A549 (cell line): ENCODE measurements around the gene CDKN1C. TPM values are rescaled to one million over a fixed set of nuclear protein-coding genes. Genes with fewer than 3 reads are reported as not detected.
A peak's percentile ranks its signal among the peaks of the same experiment; 100 is the strongest.

Experiments used
- ATAC-seq, 2 experiments: fragments of 200-7000 bp in 1 of 2; fragments of >200 bp in 1 of 2; cut with Nextera tagmentation in 1 of 2; cut with Tn5 transposase in 1 of 2; 3 replicates each; pipeline versions ENCODE4 v1.8.0 to v1.9.1; 2018 to 2020; ENCODE audit warnings: mild to moderate bottlenecking in 1 of 2, moderate library complexity in 1 of 2
- CTCF ChIA-PET: fragments of 300-600 bp; sonication (Branson Sonifier 250); formaldehyde crosslinking; extraction: SDS; loops from one replicate; lab custom pipeline; 2021; ENCODE audit warnings: antibody characterized with exemption, inconsistent platforms; lab: Yijun Ruan, JAX
- POLR2A ChIA-PET: fragments of 350-600 bp; formaldehyde crosslinking; extraction: SDS; loops from one replicate; lab custom pipeline; 2021; ENCODE audit warnings: antibody characterized with exemption, inconsistent platforms; lab: Yijun Ruan, JAX
- DNase-seq, 2 experiments: peaks; one replicate each; pipeline versions ENCODE4 v3.0.0 to v3.0.0-alpha.2; 2011 to 2016; ENCODE audit warnings: low read depth in 1 of 2, low spot score in 1 of 2
- FAIRE-seq: peaks from 2 replicates; lab custom pipeline; 2011; peaks lifted over from hg19 to GRCh38; lab: Jason Lieb, UNC
- H3K27ac ChIP-seq, 2 experiments: fragments of >200 bp; sonication (Bioruptor Twin); formaldehyde crosslinking; 3 replicates each; pipeline ENCODE4 v1.5.1; 2016 to 2017
- H3K4me1 ChIP-seq: fragments of >200 bp; sonication (Bioruptor Twin); formaldehyde crosslinking; 3 replicates; pipeline ENCODE4 v1.6.1; 2016
- H3K4me2 ChIP-seq: fragments of >200 bp; sonication (Bioruptor Twin); formaldehyde crosslinking; 3 replicates; pipeline ENCODE4 v1.6.1; 2016
- H3K4me3 ChIP-seq: fragments of >200 bp; sonication (Bioruptor Twin); formaldehyde crosslinking; 3 replicates; pipeline ENCODE4 v1.5.1; 2016
- H3K9me3 ChIP-seq: fragments of >200 bp; sonication (Bioruptor Twin); formaldehyde crosslinking; 3 replicates; pipeline ENCODE4 v1.6.1; 2016
- CEBPB ChIP-seq, 2 experiments: fragments of >200 bp in 1 of 2; sonication (Bioruptor Twin) in 1 of 2; formaldehyde crosslinking in 1 of 2; IDR thresholded peaks; 2 replicates each; pipeline ENCODE4 v1.6.1; 2012 to 2016
- FOSB ChIP-seq: fragments of 250-450 bp; sonication (Bioruptor Pico); IDR thresholded peaks from 2 replicates; pipeline ENCODE4 v1.5.0; 2020; ENCODE audit warnings: mild to moderate bottlenecking, moderate library complexity
- FOSL2 ChIP-seq, 2 experiments: fragments of 450-650 bp in 1 of 2; fragments of >200 bp in 1 of 2; sonication (Bioruptor Twin) in 1 of 2; formaldehyde crosslinking; IDR thresholded peaks; 2 replicates each; pipeline versions ENCODE4 v1.5.0 to v1.6.1; 2016 to 2020; ENCODE audit warnings: mild to moderate bottlenecking in 1 of 2, moderate library complexity in 1 of 2
- GATA3 ChIP-seq: IDR thresholded peaks from 2 replicates; pipeline ENCODE4 v1.6.1; 2012; ENCODE audit warnings: borderline replicate concordance
- HES2 ChIP-seq: fragments of >200 bp; sonication (Bioruptor Twin); formaldehyde crosslinking; IDR thresholded peaks from 2 replicates; pipeline ENCODE4 v1.6.1; 2016
- MYC ChIP-seq: IDR thresholded peaks from 2 replicates; pipeline ENCODE4 v1.6.1; 2012; ENCODE audit warnings: mild to moderate bottlenecking, inconsistent platforms, low read length, improper control_type of control experiment, borderline replicate concordance
- NFE2L2 ChIP-seq: fragments of 150-350 bp; conservative IDR thresholded peaks from 2 replicates; pipeline ENCODE4 v1.6.1; 2014; ENCODE audit warnings: low read length
- RARB ChIP-seq: fragments of 250-450 bp; sonication (Bioruptor Pico); IDR thresholded peaks from 2 replicates; pipeline ENCODE4 v1.8.0; 2021; ENCODE audit warnings: mild to moderate bottlenecking, moderate library complexity
- ZFP36 ChIP-seq: fragments of 450-650 bp; IDR thresholded peaks from 2 replicates; pipeline ENCODE4 v1.6.1; 2014; ENCODE audit warnings: borderline replicate concordance; ENCODE audit not compliant: partially characterized antibody
- WGBS: methylation state at CpG from one replicate; pipeline ENCODE4 v1.1.6; 2017; ENCODE audit errors: missing lambda C conversion rate; 5-methylcytosine and 5-hydroxymethylcytosine counted together
- polyA plus RNA-seq, 4 experiments: library from polyadenylated mRNA; depleted of rRNA in 3 of 4; stranded (reverse); fragments of >200 nt; fragmentation: RNase III in 1 of 4; extraction: RNeasy Plus Mini Kit Qiagen cat#74134 plus additional on column Dnase treatment in 1 of 4; gene quantifications; 2 replicates in 3 of 4; 3 replicates in 1 of 4; pipeline ENCODE4 v1.2.3, GENCODE V29; 2011 to 2017
- TF ChIP-seq, protein P1 (sequence below): fragments of >200 bp; sonication (Bioruptor Twin); formaldehyde crosslinking; IDR thresholded peaks from 3 replicates; pipeline ENCODE4 v1.5.1; 2016

CDKN1C gene
- polyA plus RNA-seq, 2 of the 4 experiments (the other 2 are of a cell fraction): 0.30 to 0.41 TPM

DNA sequence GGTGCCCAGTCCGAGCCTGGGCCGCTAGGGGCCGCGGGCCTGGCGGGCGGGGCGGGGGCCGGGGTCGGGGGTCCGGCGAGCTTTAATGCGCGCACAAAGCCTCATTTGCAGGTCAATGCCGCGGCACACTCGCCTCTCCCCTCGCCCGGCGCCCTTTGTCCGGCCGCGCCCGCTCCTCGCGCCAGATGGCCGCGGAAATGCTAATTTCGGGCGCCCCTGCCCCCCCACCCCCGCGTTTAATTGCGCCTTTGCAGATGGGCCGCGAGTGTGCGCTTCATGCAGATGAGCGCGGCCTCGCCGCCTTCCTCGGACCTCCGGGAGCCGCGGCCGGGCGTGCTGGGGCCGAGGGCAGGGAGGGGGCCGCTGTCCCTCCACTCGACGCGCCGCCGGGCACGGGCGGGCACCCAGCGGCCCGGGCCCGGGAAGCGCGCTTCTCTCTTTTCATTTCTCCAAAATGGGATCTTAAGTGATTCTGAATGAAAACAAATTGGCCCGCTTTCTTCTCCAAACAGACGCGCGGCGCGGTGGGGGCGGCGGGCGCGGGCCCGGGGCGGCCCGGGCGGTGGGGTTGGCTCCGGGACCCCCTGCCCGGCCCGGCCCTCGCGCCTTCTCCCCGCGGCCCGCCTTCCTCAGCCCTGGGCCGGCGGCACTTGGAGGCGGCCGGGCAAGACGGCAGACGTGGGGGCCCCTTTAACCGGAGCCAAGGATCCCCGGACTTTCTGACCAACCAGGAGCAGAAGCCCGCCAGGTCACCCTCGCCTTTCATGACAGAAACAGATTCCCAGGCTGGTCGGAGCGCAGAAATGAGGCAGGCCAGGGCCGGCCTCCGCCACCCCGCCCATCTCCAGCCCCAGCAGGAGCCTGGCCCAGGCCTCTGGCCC lies 22.9 kb downstream of the CDKN1C start:
- Histone ChIP-seq H3K4me2 (no peak overlapping the region), H3K27ac (no peak overlapping the region), H3K9me3 (no peaks in the 10 kb centered on the region), H3K4me3 (no peak overlapping the region), H3K4me1 (peaks cover 9% of the 10 kb centered on the region)
- ATAC-seq (no peak), FAIRE-seq (no peak), DNase-seq (no peak)
- WGBS: 75% methylated on average over 53 of the region's 96 CpGs
- POLR2A ChIA-PET: no interaction called here
- CTCF ChIA-PET: interaction anchor here (2.9 kb wide), 1 partner anchor 331 kb away, joined by 20 read pairs; no protein-coding TSS in a partner anchor
- TF ChIP-seq MYC (no peak), ZFP36 (no peak), CEBPB (IDR thresholded peaks at IDR 0.05) (no peak), NFE2L2 (no peak)

DNA sequence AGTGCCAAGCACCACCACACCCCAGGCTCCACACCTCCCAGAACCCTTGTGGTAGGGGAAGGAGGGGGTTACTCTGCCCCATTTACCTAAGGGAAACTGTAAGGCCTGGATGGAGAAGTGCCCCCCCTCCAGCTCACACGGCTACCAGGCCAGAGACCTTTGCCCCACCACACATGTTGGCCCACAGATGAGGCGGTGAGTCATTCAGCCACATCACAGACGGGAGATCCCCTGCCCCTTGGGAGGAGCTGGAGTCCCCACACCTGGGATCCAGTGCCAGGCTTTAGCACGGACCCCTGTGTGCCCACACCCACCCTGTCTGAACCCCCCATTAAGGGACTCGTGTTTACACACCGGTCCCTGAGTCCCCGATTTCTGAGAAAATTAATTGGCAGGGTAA lies 24.9 kb downstream of the CDKN1C start:
- DNase-seq (peak; percentile 51 to 52), FAIRE-seq (no peak), ATAC-seq (peak; percentile 21 to 63; a peak in 4 of 6 replicates)
- no peaks in the 10 kb centered on the region for H3K9me3 ChIP-seq
- ChIA-PET POLR2A (interaction anchor here (0.6 kb wide), 1 partner anchor 327 kb away, joined by 6 read pairs; no protein-coding TSS in a partner anchor), CTCF (interaction anchor here (1.5 to 2.9 kb wide), 2 partner anchors 28 to 329 kb away, joined by 5 to 20 read pairs; no protein-coding TSS in a partner anchor)
- no peak overlapping the region for H3K4me3 ChIP-seq
- WGBS: 23% methylated on average over 7 of the region's 7 CpGs
- TF ChIP-seq, protein P1, sequence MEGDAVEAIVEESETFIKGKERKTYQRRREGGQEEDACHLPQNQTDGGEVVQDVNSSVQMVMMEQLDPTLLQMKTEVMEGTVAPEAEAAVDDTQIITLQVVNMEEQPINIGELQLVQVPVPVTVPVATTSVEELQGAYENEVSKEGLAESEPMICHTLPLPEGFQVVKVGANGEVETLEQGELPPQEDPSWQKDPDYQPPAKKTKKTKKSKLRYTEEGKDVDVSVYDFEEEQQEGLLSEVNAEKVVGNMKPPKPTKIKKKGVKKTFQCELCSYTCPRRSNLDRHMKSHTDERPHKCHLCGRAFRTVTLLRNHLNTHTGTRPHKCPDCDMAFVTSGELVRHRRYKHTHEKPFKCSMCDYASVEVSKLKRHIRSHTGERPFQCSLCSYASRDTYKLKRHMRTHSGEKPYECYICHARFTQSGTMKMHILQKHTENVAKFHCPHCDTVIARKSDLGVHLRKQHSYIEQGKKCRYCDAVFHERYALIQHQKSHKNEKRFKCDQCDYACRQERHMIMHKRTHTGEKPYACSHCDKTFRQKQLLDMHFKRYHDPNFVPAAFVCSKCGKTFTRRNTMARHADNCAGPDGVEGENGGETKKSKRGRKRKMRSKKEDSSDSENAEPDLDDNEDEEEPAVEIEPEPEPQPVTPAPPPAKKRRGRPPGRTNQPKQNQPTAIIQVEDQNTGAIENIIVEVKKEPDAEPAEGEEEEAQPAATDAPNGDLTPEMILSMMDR: no peak
- TF ChIP-seq FOSL2 (IDR thresholded peaks at IDR 0.05) (no peak), FOSL2 (CRISPR knock-in tag; IDR thresholded peaks at IDR 0.05) (peak; percentile 62; the same call in 1 of the 2 replicates)
- peaks cover 9% of the 10 kb centered on the region for H3K4me1 ChIP-seq
- peak overlapping the region in 1 of 2 experiments; percentile 12; a peak in 1 of 6 replicates for H3K27ac ChIP-seq
- peak overlapping the region; percentile 32; the same call in 1 of the 3 replicates for H3K4me2 ChIP-seq

- WGBS: 92% methylated on average over 6 of the region's 10 CpGs
- ChIA-PET POLR2A (no interaction called here), CTCF (interaction anchor here (1.5 to 2.9 kb wide), 3 partner anchors 9 to 328 kb away, joined by 4 to 20 read pairs (median 5); no protein-coding TSS in a partner anchor)
- Histone ChIP-seq H3K9me3 (no peaks in the 10 kb centered on the region), H3K4me3 (no peak overlapping the region), H3K27ac (no peak overlapping the region; a peak in 1 of 6 replicates), H3K4me1 (peaks cover 9% of the 10 kb centered on the region), H3K4me2 (no peak overlapping the region)
- TF ChIP-seq FOSB (no peak), HES2 (no peak), GATA3 (no peak), CEBPB (IDR thresholded peaks at IDR 0.05) (no peak), RARB (CRISPR knock-in tag) (no peak)
- ATAC-seq (no peak), DNase-seq (no peak), FAIRE-seq (no peak)
Measured at GRCh38 chr11:2859699-2860037, 25.9 kb downstream of the CDKN1C start.

GRCh38 chr11:2858995-2859698 lies 26.4 kb downstream of the CDKN1C start:
- H3K27ac ChIP-seq: no peak overlapping the region
- ChIA-PET POLR2A (no interaction called here), CTCF (interaction anchor here (0.7 to 2.9 kb wide), 4 partner anchors 9 to 327 kb away, joined by 3 to 20 read pairs (median 4); no protein-coding TSS in a partner anchor)
- DNase-seq (no peak), FAIRE-seq (no peak), ATAC-seq (no peak; a peak in 1 of 6 replicates)
- H3K4me1 ChIP-seq: peaks cover 9% of the 10 kb centered on the region
- H3K4me3 ChIP-seq: no peak overlapping the region
- H3K9me3 ChIP-seq: no peaks in the 10 kb centered on the region
- TF ChIP-seq FOSL2 (IDR thresholded peaks at IDR 0.05) (no peak), FOSL2 (CRISPR knock-in tag; IDR thresholded peaks at IDR 0.05) (no peak)
- 65% methylated on average over 13 of the region's 16 CpGs for WGBS
- no peak overlapping the region for H3K4me2 ChIP-seq
